ENCODE measurements around the gene POLN.

- TF ChIP-seq, protein P1, sequence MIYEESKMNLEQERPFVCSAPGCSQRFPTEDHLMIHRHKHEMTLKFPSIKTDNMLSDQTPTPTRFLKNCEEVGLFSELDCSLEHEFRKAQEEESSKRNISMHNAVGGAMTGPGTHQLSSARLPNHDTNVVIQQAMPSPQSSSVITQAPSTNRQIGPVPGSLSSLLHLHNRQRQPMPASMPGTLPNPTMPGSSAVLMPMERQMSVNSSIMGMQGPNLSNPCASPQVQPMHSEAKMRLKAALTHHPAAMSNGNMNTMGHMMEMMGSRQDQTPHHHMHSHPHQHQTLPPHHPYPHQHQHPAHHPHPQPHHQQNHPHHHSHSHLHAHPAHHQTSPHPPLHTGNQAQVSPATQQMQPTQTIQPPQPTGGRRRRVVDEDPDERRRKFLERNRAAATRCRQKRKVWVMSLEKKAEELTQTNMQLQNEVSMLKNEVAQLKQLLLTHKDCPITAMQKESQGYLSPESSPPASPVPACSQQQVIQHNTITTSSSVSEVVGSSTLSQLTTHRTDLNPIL (CRISPR knock-in tag; IDR thresholded peaks at IDR 0.05; ENCODE audit: low read depth): no peak
- TF ChIP-seq OSR1 (CRISPR knock-in tag; IDR thresholded peaks at IDR 0.05) (no peak), TCF4 (CRISPR knock-in tag; IDR thresholded peaks at IDR 0.05; ENCODE audit: borderline replicate concordance) (no peak), SNAI2 (CRISPR knock-in tag; IDR thresholded peaks at IDR 0.05) (no peak), ZFP3 (CRISPR knock-in tag; IDR thresholded peaks at IDR 0.05) (no peak), RARB (CRISPR knock-in tag; IDR thresholded peaks at IDR 0.05) (no peak), ZFP30 (CRISPR knock-in tag; IDR thresholded peaks at IDR 0.05) (no peak), TOX (CRISPR knock-in tag; IDR thresholded peaks at IDR 0.05; ENCODE audit: borderline replicate concordance) (no peak), GLIS3 (CRISPR knock-in tag; IDR thresholded peaks at IDR 0.05) (no peak), PPARA (CRISPR knock-in tag; IDR thresholded peaks at IDR 0.05; ENCODE audit: borderline replicate concordance) (no peak)
These were observed 172.6 kb downstream of the POLN start for GRCh38 chr4:2069161-2069971.

Measured in SK-N-SH treated with all-trans-retinoic acid at 6 μM for 48 hours (cell line).